GM19467 (cell line): ENCODE measurements around the gene ARSB.

Source experiments
- ATAC-seq: cut with Tn5 transposase; IDR thresholded peaks from one replicate; pipeline ENCODE4 v1.9.1; 2021; ENCODE audit warnings: mild to moderate bottlenecking, moderate library complexity; ENCODE audit not compliant: unreplicated experiment

The ARSB gene

GRCh38 chr5:78985116-78985724 lies at the start of gene ARSB:
ARSB (minus strand) TSS chr5:78985310; CDS start chr5:78985248, 62 bp downstream.
- peak; percentile 35 for ATAC-seq

- no peak for ATAC-seq
These were observed 47.7 kb upstream of the ARSB start for GRCh38 chr5:79032782-79033181.

- ATAC-seq: no peak
These were observed 47.1 kb upstream of the ARSB start for GRCh38 chr5:79032031-79032695.

- no peak for ATAC-seq
These were observed 46.4 kb upstream of the ARSB start for GRCh38 chr5:79031485-79031867.

- ATAC-seq: no peak
These were observed 45.8 kb upstream of the ARSB start for GRCh38 chr5:79030663-79031484.

GRCh38 chr5:79025054-79025472 lies 40.0 kb upstream of the ARSB start:
- ATAC-seq: no peak

GRCh38 chr5:79023947-79024346 lies 38.8 kb upstream of the ARSB start:
- no peak for ATAC-seq

GRCh38 chr5:79023348-79023747 lies 38.2 kb upstream of the ARSB start:
- no peak for ATAC-seq

GRCh38 chr5:79022771-79023170 lies 37.7 kb upstream of the ARSB start:
- no peak for ATAC-seq

GRCh38 chr5:79021753-79022152 lies 36.6 kb upstream of the ARSB start:
- ATAC-seq: no peak

GRCh38 chr5:79020861-79021561 lies 35.9 kb upstream of the ARSB start:
- no peak for ATAC-seq

- ATAC-seq: no peak
These were observed 29.5 kb upstream of the ARSB start for GRCh38 chr5:79014631-79015030.

- ATAC-seq: no peak
These were observed 26.8 kb upstream of the ARSB start for GRCh38 chr5:79011869-79012268.

GRCh38 chr5:79011219-79011836 lies 26.2 kb upstream of the ARSB start:
- ATAC-seq: no peak

GRCh38 chr5:79008362-79008761 lies 23.3 kb upstream of the ARSB start:
- ATAC-seq: no peak

GRCh38 chr5:79007872-79008271 lies 22.8 kb upstream of the ARSB start:
- ATAC-seq: no peak

- no peak for ATAC-seq
These were observed 21.0 kb upstream of the ARSB start for GRCh38 chr5:79005936-79006631.

GRCh38 chr5:79005151-79005550 lies 20.0 kb upstream of the ARSB start:
- no peak for ATAC-seq

GRCh38 chr5:79002374-79002773 lies 17.3 kb upstream of the ARSB start:
- no peak for ATAC-seq

- ATAC-seq: no peak
These were observed 16.4 kb upstream of the ARSB start for GRCh38 chr5:79001471-79001870.
